IMR-90 (cell line): ENCODE data around the gene AKAP13. TPM values are rescaled to one million over a fixed set of nuclear protein-coding genes. Genes with fewer than 3 reads are reported as not detected.

Experiments
- ATAC-seq: fragments of 200-7000 bp; cut with Tn5 transposase; 2 replicates; pipeline ENCODE4 v1.9.1; 2020; ENCODE audit warnings: low read depth, mild to moderate bottlenecking, moderate library complexity
- BruUV-seq: library from RNA; stranded (reverse); fragments of 400-500 nt; replicated peaks from 2 replicates; lab custom pipeline; 2021; lab: Mats Ljungman, UMichigan
- CTCF ChIA-PET: fragments of 300-600 bp; formaldehyde crosslinking; extraction: SDS; loops from one replicate; lab custom pipeline; 2021; ENCODE audit warnings: antibody characterized with exemption; lab: Yijun Ruan, JAX
- POLR2A ChIA-PET: fragments of 300-600 bp; sonication (Branson Sonifier 250); formaldehyde crosslinking; loops from one replicate; lab custom pipeline; 2022; ENCODE audit warnings: antibody characterized with exemption; ENCODE audit not compliant: unreplicated experiment; lab: Charles Lee
- DNase-seq: peaks from one replicate; pipeline ENCODE4 v3.0.0; 2013
- H2AFZ ChIP-seq: replicated peaks from 2 replicates; pipeline ENCODE3; 2013; ENCODE audit warnings: low read length, mild to moderate bottlenecking; ENCODE audit not compliant: poor library complexity
- H2AK5ac ChIP-seq: 2 replicates; pipeline ENCODE4 v1.6.1; 2013; ENCODE audit warnings: low read depth, low read length, inconsistent platforms
- H2AK9ac ChIP-seq: replicated peaks from 2 replicates; pipeline ENCODE3; 2013; ENCODE audit warnings: mild to moderate bottlenecking, low read depth, low read length, moderate library complexity; ENCODE audit not compliant: poor library complexity
- H2BK120ac ChIP-seq: 2 replicates; pipeline ENCODE4 v1.6.1; 2013; ENCODE audit warnings: low read depth, low read length, inconsistent platforms
- H2BK15ac ChIP-seq: 3 replicates; pipeline ENCODE4 v1.6.1; 2013; ENCODE audit warnings: low read depth, low read length, inconsistent platforms
- H2BK20ac ChIP-seq: 2 replicates; pipeline ENCODE4 v1.6.1; 2013; ENCODE audit warnings: low read depth, mild to moderate bottlenecking, inconsistent platforms, low read length, moderate library complexity
- H2BK5ac ChIP-seq: 2 replicates; pipeline ENCODE4 v1.6.1; 2013; ENCODE audit warnings: mild to moderate bottlenecking, low read depth, low read length, inconsistent platforms; ENCODE audit not compliant: poor library complexity, severe bottlenecking
- H3K14ac ChIP-seq: replicated peaks from 2 replicates; pipeline ENCODE4 v1.6.1; 2013; ENCODE audit warnings: low read depth, low read length, inconsistent platforms
- H3K18ac ChIP-seq: 2 replicates; pipeline ENCODE4 v1.6.1; 2013; ENCODE audit warnings: low read depth, low read length, control low read depth
- H3K23ac ChIP-seq: 2 replicates; pipeline ENCODE4 v1.6.1; 2013; ENCODE audit warnings: low read depth, low read length, inconsistent platforms
- H3K27ac ChIP-seq: 2 replicates; pipeline ENCODE4 v1.5.1; 2013; ENCODE audit warnings: mild to moderate bottlenecking, control low read depth, low read length; ENCODE audit not compliant: insufficient read depth
- H3K27me3 ChIP-seq: 2 replicates; pipeline ENCODE4 v1.6.1; 2013; ENCODE audit warnings: low read length; ENCODE audit not compliant: control insufficient read depth, insufficient read depth
- H3K36me3 ChIP-seq: 2 replicates; pipeline ENCODE4 v1.6.1; 2013; ENCODE audit warnings: low read length, mixed read lengths; ENCODE audit not compliant: control insufficient read depth, insufficient read depth
- H3K4ac ChIP-seq: 2 replicates; pipeline ENCODE4 v1.6.1; 2013; ENCODE audit warnings: low read depth, low read length, inconsistent platforms
- H3K4me1 ChIP-seq: 2 replicates; pipeline ENCODE4 v1.6.1; 2013; ENCODE audit warnings: low read length, mixed read lengths; ENCODE audit not compliant: control insufficient read depth, insufficient read depth
- H3K4me2 ChIP-seq: 2 replicates; pipeline ENCODE4 v1.6.1; 2013; ENCODE audit warnings: low read depth, mild to moderate bottlenecking, control low read depth, low read length, moderate library complexity
- H3K4me3 ChIP-seq: 2 replicates; pipeline ENCODE4 v1.5.1; 2013; ENCODE audit warnings: low read depth, mild to moderate bottlenecking, control low read depth, low read length, moderate library complexity; ENCODE audit not compliant: insufficient read depth
- H3K56ac ChIP-seq: 2 replicates; pipeline ENCODE4 v1.6.1; 2013; ENCODE audit warnings: low read length, inconsistent platforms; ENCODE audit not compliant: insufficient read depth; ENCODE audit errors: extremely low read depth
- H3K79me1 ChIP-seq, 2 experiments: 2 replicates each; pipeline ENCODE4 v1.6.1; 2013; ENCODE audit warnings: low read length in 2 of 2, inconsistent platforms in 1 of 2, low read depth in 1 of 2
- H3K9ac ChIP-seq: 2 replicates; pipeline ENCODE4 v1.6.1; 2013; ENCODE audit warnings: low read depth, low read length, control low read depth
- H3K9me1 ChIP-seq: 2 replicates; pipeline ENCODE4 v1.6.1; 2013; ENCODE audit warnings: low read length, inconsistent platforms; ENCODE audit not compliant: insufficient read depth
- H3K9me3 ChIP-seq: 2 replicates; pipeline ENCODE4 v1.6.1; 2013; ENCODE audit warnings: low read length; ENCODE audit not compliant: control insufficient read depth, insufficient read depth
- H4K20me1 ChIP-seq: 2 replicates; pipeline ENCODE4 v1.6.1; 2013; ENCODE audit warnings: low read length, inconsistent platforms; ENCODE audit not compliant: insufficient read depth
- H4K5ac ChIP-seq: 2 replicates; pipeline ENCODE4 v1.6.1; 2013; ENCODE audit warnings: mild to moderate bottlenecking, low read depth, low read length, control low read depth
- H4K8ac ChIP-seq, 2 experiments: 2 replicates each; pipeline ENCODE4 v1.6.1; 2013; ENCODE audit warnings: low read depth in 2 of 2, low read length in 2 of 2, control low read depth in 1 of 2, inconsistent platforms in 1 of 2
- H4K91ac ChIP-seq: 2 replicates; pipeline ENCODE4 v1.6.1; 2013; ENCODE audit warnings: low read depth, low read length, inconsistent platforms; ENCODE audit not compliant: insufficient read depth
- BHLHE40 ChIP-seq: fragments of 150-350 bp; IDR thresholded peaks from 2 replicates; pipeline ENCODE4 v1.6.1; 2016; ENCODE audit warnings: mild to moderate bottlenecking, low read depth, low read length
- CEBPB ChIP-seq: IDR thresholded peaks from 2 replicates; pipeline ENCODE4 v1.6.1; 2012; ENCODE audit warnings: low read depth, low read length, improper control_type of control experiment
- CHD1 ChIP-seq: IDR thresholded peaks from 2 replicates; pipeline ENCODE4 v1.6.1; 2012; ENCODE audit warnings: low read depth, low read length, improper control_type of control experiment
- CTCF ChIP-seq: conservative IDR thresholded peaks from 2 replicates; pipeline ENCODE4 v1.5.1; 2012; ENCODE audit warnings: mild to moderate bottlenecking, low read depth, low read length, improper control_type of control experiment
- ELK1 ChIP-seq: fragments of 150-350 bp; IDR thresholded peaks from 2 replicates; pipeline ENCODE4 v1.6.1; 2016; ENCODE audit warnings: low read depth, mild to moderate bottlenecking, low read length, moderate library complexity, borderline replicate concordance
- FOS ChIP-seq: fragments of 150-350 bp; IDR thresholded peaks from 2 replicates; pipeline ENCODE4 v1.6.1; 2016; ENCODE audit warnings: low read depth, low read length
- MAFK ChIP-seq: IDR thresholded peaks from 2 replicates; pipeline ENCODE4 v1.6.1; 2012; ENCODE audit warnings: low read depth, low read length, improper control_type of control experiment
- MAZ ChIP-seq: IDR thresholded peaks from 2 replicates; pipeline ENCODE4 v1.6.1; 2012; ENCODE audit warnings: low read depth, mild to moderate bottlenecking, low read length, improper control_type of control experiment, moderate library complexity, borderline replicate concordance
- MXI1 ChIP-seq: IDR thresholded peaks from 2 replicates; pipeline ENCODE4 v1.6.1; 2012; ENCODE audit warnings: low read depth, mild to moderate bottlenecking, low read length, moderate library complexity, borderline replicate concordance
- NFE2L2 ChIP-seq: fragments of 150-350 bp; IDR thresholded peaks from 2 replicates; pipeline ENCODE4 v1.6.1; 2016; ENCODE audit warnings: low read depth, mild to moderate bottlenecking, low read length
- POLR2A ChIP-seq: IDR thresholded peaks from 2 replicates; pipeline ENCODE4 v1.6.1; 2012; ENCODE audit warnings: mild to moderate bottlenecking, low read depth, low read length
- RAD21 ChIP-seq: IDR thresholded peaks from 2 replicates; pipeline ENCODE4 v1.6.1; 2012; ENCODE audit warnings: low read length, improper control_type of control experiment
- RCOR1 ChIP-seq: IDR thresholded peaks from 2 replicates; pipeline ENCODE4 v1.6.1; 2012; ENCODE audit warnings: mild to moderate bottlenecking, low read length, improper control_type of control experiment; ENCODE audit not compliant: insufficient replicate concordance
- RFX5 ChIP-seq: IDR thresholded peaks from 2 replicates; pipeline ENCODE4 v1.8.0; 2012; ENCODE audit warnings: low read depth, mild to moderate bottlenecking, low read length, moderate library complexity
- SMC3 ChIP-seq: fragments of 150-350 bp; IDR thresholded peaks from 2 replicates; pipeline ENCODE4 v1.6.1; 2016; ENCODE audit warnings: low read depth, mild to moderate bottlenecking, antibody characterized with exemption, low read length, moderate library complexity
- USF2 ChIP-seq: fragments of 150-350 bp; IDR thresholded peaks from 2 replicates; pipeline ENCODE4 v1.6.1; 2017; ENCODE audit warnings: mild to moderate bottlenecking, antibody characterized with exemption, low read length, low read depth
- WGBS, 2 experiments: methylation state at CpG; one replicate each; pipeline versions ENCODE4 v1.1.5 to v1.1.7; 2013; ENCODE audit warnings: missing lambda C conversion rate in 2 of 2; ENCODE audit not compliant: insufficient read length in 1 of 2; ENCODE audit errors: extremely low coverage in 2 of 2; 5-methylcytosine and 5-hydroxymethylcytosine counted together
- dilution Hi-C: fragments of 300-500 bp; cut with HindIII; formaldehyde crosslinking; loops from one replicate; pipeline ENCODE4 v1.14.3; 2018; ENCODE audit warnings: low sequenced_read_pairs; ENCODE audit not compliant: unreplicated experiment
- in situ Hi-C: fragments of 300-500 bp; cut with MboI; formaldehyde crosslinking; loops from 3 replicates; pipeline ENCODE4 v1.14.3; 2019; ENCODE audit warnings: low sequenced_read_pairs, inconsistent platforms, mixed read lengths
- intact Hi-C: fragments of 100-400 bp; cut with micrococcal nuclease; formaldehyde crosslinking; loops from 2 replicates; pipeline ENCODE4 v1.10.0; 2022
- polyA plus RNA-seq, 3 experiments: library from polyadenylated mRNA; depleted of rRNA; stranded (reverse); fragments of >200 nt; gene quantifications; 2 replicates each; pipeline ENCODE4 v1.2.3, GENCODE V29; 2012; ENCODE audit warnings: low replicate concordance in 1 of 3
- total RNA-seq: library from RNA; depleted of rRNA; stranded (reverse); fragments of >200 nt; gene quantifications from 2 replicates; pipeline ENCODE4 v1.2.3, GENCODE V29; 2012

The AKAP13 gene
- total and polyA plus RNA-seq, 2 of the 4 experiments (the other 2 are of a cell fraction): 10.4 to 46.4 TPM

- no peaks in the 10 kb centered on the region for H4K20me1 ChIP-seq
- dilution Hi-C loops (no loop called here), in situ Hi-C loops (no loop called here), intact Hi-C loops (no loop called here)
- no peak overlapping the region for H3K27ac ChIP-seq
- no peak overlapping the region for H3K4me3 ChIP-seq
- ChIA-PET CTCF (no interaction called here), POLR2A (no interaction called here)
- H3K56ac ChIP-seq: no peak overlapping the region
- H3K36me3 ChIP-seq: peaks cover 6% of the 10 kb centered on the region
- no peak overlapping the region for H4K5ac ChIP-seq
- no peak overlapping the region for H2AFZ ChIP-seq
- no peak overlapping the region for H4K8ac ChIP-seq
- no peak overlapping the region for H2AK5ac ChIP-seq
- ATAC-seq (no peak), DNase-seq (no peak)
- no peak overlapping the region for H2BK120ac ChIP-seq
- H3K79me1 ChIP-seq: peaks cover 13 to 16% of the 10 kb centered on the region in 2 experiments; a peak in 3 of 4 replicates
- WGBS, 2 experiments: no CpG with 5 or more reads among the region's 4 CpGs
- TF ChIP-seq RFX5 (no peak), CTCF (no peak), POLR2A (no peak), CEBPB (no peak), FOS (no peak), USF2 (no peak), MAFK (no peak), RAD21 (no peak), MAZ (no peak), CHD1 (no peak), NFE2L2 (no peak), ELK1 (no peak), SMC3 (no peak), BHLHE40 (no peak), RCOR1 (no peak), MXI1 (no peak)
- no peak overlapping the region for H3K9ac ChIP-seq
- H3K18ac ChIP-seq: no peak overlapping the region
- no TSS peak for BruUV-seq
- H2BK5ac ChIP-seq: no peak overlapping the region
- no peak overlapping the region for H3K4ac ChIP-seq
- H2AK9ac ChIP-seq: no peak overlapping the region
- no peak overlapping the region for H4K91ac ChIP-seq
- H3K23ac ChIP-seq: no peak overlapping the region
- no peak overlapping the region for H3K14ac ChIP-seq
- H3K9me3 ChIP-seq: no peaks in the 10 kb centered on the region
- no peak overlapping the region for H2BK20ac ChIP-seq
- H3K27me3 ChIP-seq: no peaks in the 10 kb centered on the region
- H3K4me1 ChIP-seq: no peaks in the 10 kb centered on the region
- no peak overlapping the region for H3K4me2 ChIP-seq
- H3K9me1 ChIP-seq: peaks cover 6% of the 10 kb centered on the region; the same call in 1 of the 2 replicates
- H2BK15ac ChIP-seq: no peak overlapping the region
Observed at GRCh38 chr15:85694091-85694490, 313.7 kb downstream of the AKAP13 start.
